Stomach (tissue), 4 donors: ENCODE data around the gene MITD1.

Experiments
- EP300 ChIP-seq: sonication (generic); formaldehyde crosslinking; IDR thresholded peaks from one replicate; pipeline ENCODE4 v1.6.1; 2017; ENCODE audit warnings: antibody characterized with exemption
- POLR2A ChIP-seq, 4 donors: fragments of 450-650 bp; IDR thresholded peaks; one replicate each; pipeline ENCODE4 v1.6.1; 2016; ENCODE audit warnings: antibody characterized with exemption in 4 of 4, control low read depth in 2 of 4, mild to moderate bottlenecking in 1 of 4, moderate library complexity in 1 of 4
- POLR2AphosphoS5 ChIP-seq, 3 donors: sonication (generic); formaldehyde crosslinking; IDR thresholded peaks; one replicate each; pipeline ENCODE4 v1.6.1; 2016; ENCODE audit warnings: antibody characterized with exemption in 3 of 3
- TF ChIP-seq, protein P1 (sequence below), 7 experiments: fragments of 450-650 bp in 4 of 7; fragments of 200-600 bp in 3 of 7; sonication (generic) in 3 of 7; IDR thresholded peaks; one replicate each; pipeline ENCODE4 v1.5.1; 2016 to 2019; ENCODE audit warnings: antibody characterized with exemption in 7 of 7, control low read depth in 2 of 7, mild to moderate bottlenecking in 1 of 7

DNA sequence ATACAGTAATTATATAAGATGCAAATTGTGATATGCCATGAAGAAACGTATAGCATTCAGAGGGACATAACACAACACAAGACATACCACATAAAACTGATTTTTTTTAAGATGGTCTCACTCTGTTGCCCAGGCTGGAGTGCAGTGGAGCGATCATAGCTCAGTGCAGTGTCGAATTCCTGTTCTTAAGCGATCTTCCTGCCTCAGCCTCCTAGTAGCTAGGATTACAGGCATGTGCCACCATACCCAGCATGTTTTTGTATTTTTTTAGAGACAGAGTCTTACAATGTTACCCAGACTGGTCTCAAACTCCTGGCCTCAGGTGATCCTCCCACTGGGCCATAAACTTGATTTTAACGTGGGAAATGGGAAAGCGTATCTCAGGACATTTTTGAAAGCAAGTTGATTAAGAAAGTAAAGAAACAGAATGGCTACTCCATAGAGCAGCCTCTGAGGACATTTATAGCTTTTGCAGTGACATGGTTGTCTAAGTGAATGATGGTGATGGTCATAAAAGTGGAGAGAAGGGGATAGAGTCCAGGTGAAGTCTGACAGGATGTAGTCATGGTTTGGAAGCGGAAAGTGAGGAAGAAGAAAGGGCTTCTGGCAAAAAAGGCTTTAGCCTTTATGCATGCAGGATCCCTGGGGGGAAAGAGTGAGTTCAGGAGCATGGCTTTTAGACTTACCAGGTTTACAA is 28.5 kb downstream of the MITD1 start:
- no peak for TF ChIP-seq POLR2A (IDR thresholded peaks at IDR 0.05)
- TF ChIP-seq POLR2AphosphoS5 (IDR thresholded peaks at IDR 0.05), result no peak
- TF ChIP-seq, protein P1, sequence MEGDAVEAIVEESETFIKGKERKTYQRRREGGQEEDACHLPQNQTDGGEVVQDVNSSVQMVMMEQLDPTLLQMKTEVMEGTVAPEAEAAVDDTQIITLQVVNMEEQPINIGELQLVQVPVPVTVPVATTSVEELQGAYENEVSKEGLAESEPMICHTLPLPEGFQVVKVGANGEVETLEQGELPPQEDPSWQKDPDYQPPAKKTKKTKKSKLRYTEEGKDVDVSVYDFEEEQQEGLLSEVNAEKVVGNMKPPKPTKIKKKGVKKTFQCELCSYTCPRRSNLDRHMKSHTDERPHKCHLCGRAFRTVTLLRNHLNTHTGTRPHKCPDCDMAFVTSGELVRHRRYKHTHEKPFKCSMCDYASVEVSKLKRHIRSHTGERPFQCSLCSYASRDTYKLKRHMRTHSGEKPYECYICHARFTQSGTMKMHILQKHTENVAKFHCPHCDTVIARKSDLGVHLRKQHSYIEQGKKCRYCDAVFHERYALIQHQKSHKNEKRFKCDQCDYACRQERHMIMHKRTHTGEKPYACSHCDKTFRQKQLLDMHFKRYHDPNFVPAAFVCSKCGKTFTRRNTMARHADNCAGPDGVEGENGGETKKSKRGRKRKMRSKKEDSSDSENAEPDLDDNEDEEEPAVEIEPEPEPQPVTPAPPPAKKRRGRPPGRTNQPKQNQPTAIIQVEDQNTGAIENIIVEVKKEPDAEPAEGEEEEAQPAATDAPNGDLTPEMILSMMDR (IDR thresholded peaks at IDR 0.05), result no peak
- no peak for TF ChIP-seq EP300
